Omental fat pad (tissue), 4 donors: ENCODE data around the gene OR6C65. TPM values are rescaled to one million over a fixed set of nuclear protein-coding genes. Genes with fewer than 3 reads are reported as not detected.
"Not testable (repeated sequence)": the region's sequence is repeated elsewhere in the genome, so short reads cannot be mapped to it uniquely, and the experiment has no call there.

Experiments
- ATAC-seq: fragments of 150-250 bp; one replicate; pipeline ENCODE4 v1.9.1; 2016; ENCODE audit warnings: mild to moderate bottlenecking, moderate library complexity; ENCODE audit not compliant: low FRiP score
- DNase-seq: peaks from one replicate; pipeline ENCODE4 v3.0.0-alpha.2; 2019; ENCODE audit warnings: low spot score
- CTCF ChIP-seq, 3 donors: fragments of 450-650 bp; IDR thresholded peaks; one replicate each; pipeline ENCODE4 v1.5.1; 2016 to 2017; ENCODE audit warnings: antibody characterized with exemption in 3 of 3, mild to moderate bottlenecking in 3 of 3, moderate library complexity in 2 of 3
- total RNA-seq, 4 donors: library from RNA; depleted of rRNA; stranded (reverse); fragments of >200 nt; gene quantifications; one replicate each; pipeline ENCODE4 v1.1.0, GENCODE V29; 2016

OR6C65 gene
- total RNA-seq: not detected

GRCh38 chr12:55400229-55400628, at the start of gene OR6C65:
Gene OR6C65, plus strand, starts transcription at chr12:55400529. Its CDS starts 0 bp downstream, at chr12:55400529.
- DNase-seq: no peak
- TF ChIP-seq CTCF (IDR thresholded peaks at IDR 0.05): no peak
- ATAC-seq: no peak

- DNase-seq, ATAC-seq: not testable (repeated sequence)
These were observed 45.0 kb upstream of the OR6C65 start for GRCh38 chr12:55355338-55355737.

GRCh38 chr12:55362675-55363074, 37.7 kb upstream of the OR6C65 start, which contains the start of gene OR6C75:
Gene OR6C75, plus strand, starts transcription at chr12:55362975. Its CDS starts 2,136 bp downstream, at chr12:55365111.
- no peak for TF ChIP-seq CTCF (IDR thresholded peaks at IDR 0.05)
- ATAC-seq (no peak), DNase-seq (no peak)

- no peak for TF ChIP-seq CTCF (IDR thresholded peaks at IDR 0.05)
- ATAC-seq: no peak
These were observed 35.2 kb upstream of the OR6C65 start for GRCh38 chr12:55365086-55365485.

GRCh38 chr12:55372521-55372920, 27.8 kb upstream of the OR6C65 start:
- DNase-seq: no peak
- no peak for TF ChIP-seq CTCF (IDR thresholded peaks at IDR 0.05)
- no peak for ATAC-seq

More at GRCh38 chr12:55365086-55365485, 35.2 kb upstream of the OR6C65 start:
- no peak for DNase-seq

GRCh38 chr12:55385891-55386290, 14.4 kb upstream of the OR6C65 start:
- ATAC-seq (no peak), DNase-seq (no peak)
- no peak for TF ChIP-seq CTCF (IDR thresholded peaks at IDR 0.05)

GRCh38 chr12:55392032-55392795, 8.1 kb upstream of the OR6C65 start:
- DNase-seq (no peak), ATAC-seq (no peak)
- TF ChIP-seq CTCF (IDR thresholded peaks at IDR 0.05): no peak
